ENCODE data around the gene RPP38. TPM values are rescaled to one million over a fixed set of nuclear protein-coding genes. Genes with fewer than 3 reads are reported as not detected.

RPP38 gene
- total RNA-seq, 1 experiment from 2014 or later, result 23.3 TPM

DNA sequence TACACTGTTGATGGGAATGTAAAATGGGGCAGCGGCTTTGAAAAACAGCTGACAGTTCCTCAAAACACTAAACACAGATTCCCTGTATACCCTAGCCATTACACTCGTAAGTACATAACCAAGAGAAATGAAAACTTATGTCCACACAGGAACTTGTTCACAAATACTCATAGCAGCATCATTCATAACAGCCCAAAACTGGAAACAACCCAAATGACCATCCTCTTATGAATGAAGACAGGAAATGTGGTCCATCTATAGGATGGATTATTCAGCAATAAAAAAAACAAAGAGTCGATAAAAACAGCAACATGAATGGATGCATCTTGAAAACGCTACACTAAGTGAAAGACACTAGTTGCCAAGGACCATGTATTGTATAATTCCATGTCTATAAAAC lies 47.6 kb downstream of the RPP38 start:
- no peaks in the 10 kb centered on the region for H3K9me2 ChIP-seq (ENCODE audit: insufficient read depth)
- no TSS peak for BruUV-seq (replicated peaks)
- H4K20me1 ChIP-seq (ENCODE audit: insufficient read depth), result no peaks in the 10 kb centered on the region; the same call in 1 of the 2 replicates
- intact Hi-C loops (cut with micrococcal nuclease), result no loop called here
- H3K4me3 ChIP-seq (replicated peaks in 1 of 2; ENCODE audit: low read depth in 1 of 2, low read length in 2 of 2), result no peak overlapping the region
- no peak overlapping the region for H3K9ac ChIP-seq (ENCODE audit: low read length)
- no peak overlapping the region for H2AFZ ChIP-seq (ENCODE audit: low read depth, low read length, poor library complexity, severe bottlenecking)
- CTCF ChIA-PET, result no interaction called here
- peaks cover 0 to 6% of the 10 kb centered on the region in 2 experiments; a peak in 1 of 4 replicates for H3K36me3 ChIP-seq (ENCODE audit: control insufficient read depth in 1 of 2, insufficient read depth in 2 of 2, low read length in 2 of 2)
- no peaks in the 10 kb centered on the region for H3K27me3 ChIP-seq (ENCODE audit: insufficient read depth, low read length)
- TF ChIP-seq CBX3 (IDR thresholded peaks at IDR 0.05; ENCODE audit: low read depth) (no peak), RAD21 (IDR thresholded peaks at IDR 0.05; ENCODE audit: low read depth) (no peak), SIN3A (IDR thresholded peaks at IDR 0.05; ENCODE audit: low read depth) (no peak), ELF1 (IDR thresholded peaks at IDR 0.05; ENCODE audit: borderline replicate concordance, low read depth) (no peak), POLR2AphosphoS5 (IDR thresholded peaks at IDR 0.05; ENCODE audit: low read depth, low read length) (no peak), EZH2 (IDR thresholded peaks at IDR 0.05) (no peak), POLR2A (IDR thresholded peaks at IDR 0.05; ENCODE audit: borderline replicate concordance, extremely low read depth, insufficient read depth, insufficient read length) (no peak), YY1 (IDR thresholded peaks at IDR 0.05; ENCODE audit: extremely low read depth, insufficient replicate concordance, low read depth, low read length) (no peak), EZH2phosphoT487 (IDR thresholded peaks at IDR 0.05; ENCODE audit: borderline replicate concordance) (no peak), SRF (IDR thresholded peaks at IDR 0.05; ENCODE audit: low read depth) (no peak), SP1 (IDR thresholded peaks at IDR 0.05; ENCODE audit: low read depth) (no peak), ZFX (IDR thresholded peaks at IDR 0.05) (no peak)
- TF ChIP-seq, protein P1, sequence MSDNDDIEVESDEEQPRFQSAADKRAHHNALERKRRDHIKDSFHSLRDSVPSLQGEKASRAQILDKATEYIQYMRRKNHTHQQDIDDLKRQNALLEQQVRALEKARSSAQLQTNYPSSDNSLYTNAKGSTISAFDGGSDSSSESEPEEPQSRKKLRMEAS (IDR thresholded peaks at IDR 0.05), result no peak
- TF ChIP-seq, protein P2, sequence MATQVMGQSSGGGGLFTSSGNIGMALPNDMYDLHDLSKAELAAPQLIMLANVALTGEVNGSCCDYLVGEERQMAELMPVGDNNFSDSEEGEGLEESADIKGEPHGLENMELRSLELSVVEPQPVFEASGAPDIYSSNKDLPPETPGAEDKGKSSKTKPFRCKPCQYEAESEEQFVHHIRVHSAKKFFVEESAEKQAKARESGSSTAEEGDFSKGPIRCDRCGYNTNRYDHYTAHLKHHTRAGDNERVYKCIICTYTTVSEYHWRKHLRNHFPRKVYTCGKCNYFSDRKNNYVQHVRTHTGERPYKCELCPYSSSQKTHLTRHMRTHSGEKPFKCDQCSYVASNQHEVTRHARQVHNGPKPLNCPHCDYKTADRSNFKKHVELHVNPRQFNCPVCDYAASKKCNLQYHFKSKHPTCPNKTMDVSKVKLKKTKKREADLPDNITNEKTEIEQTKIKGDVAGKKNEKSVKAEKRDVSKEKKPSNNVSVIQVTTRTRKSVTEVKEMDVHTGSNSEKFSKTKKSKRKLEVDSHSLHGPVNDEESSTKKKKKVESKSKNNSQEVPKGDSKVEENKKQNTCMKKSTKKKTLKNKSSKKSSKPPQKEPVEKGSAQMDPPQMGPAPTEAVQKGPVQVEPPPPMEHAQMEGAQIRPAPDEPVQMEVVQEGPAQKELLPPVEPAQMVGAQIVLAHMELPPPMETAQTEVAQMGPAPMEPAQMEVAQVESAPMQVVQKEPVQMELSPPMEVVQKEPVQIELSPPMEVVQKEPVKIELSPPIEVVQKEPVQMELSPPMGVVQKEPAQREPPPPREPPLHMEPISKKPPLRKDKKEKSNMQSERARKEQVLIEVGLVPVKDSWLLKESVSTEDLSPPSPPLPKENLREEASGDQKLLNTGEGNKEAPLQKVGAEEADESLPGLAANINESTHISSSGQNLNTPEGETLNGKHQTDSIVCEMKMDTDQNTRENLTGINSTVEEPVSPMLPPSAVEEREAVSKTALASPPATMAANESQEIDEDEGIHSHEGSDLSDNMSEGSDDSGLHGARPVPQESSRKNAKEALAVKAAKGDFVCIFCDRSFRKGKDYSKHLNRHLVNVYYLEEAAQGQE (IDR thresholded peaks at IDR 0.05; ENCODE audit: low read depth), result no peak
- TF ChIP-seq, protein P3, sequence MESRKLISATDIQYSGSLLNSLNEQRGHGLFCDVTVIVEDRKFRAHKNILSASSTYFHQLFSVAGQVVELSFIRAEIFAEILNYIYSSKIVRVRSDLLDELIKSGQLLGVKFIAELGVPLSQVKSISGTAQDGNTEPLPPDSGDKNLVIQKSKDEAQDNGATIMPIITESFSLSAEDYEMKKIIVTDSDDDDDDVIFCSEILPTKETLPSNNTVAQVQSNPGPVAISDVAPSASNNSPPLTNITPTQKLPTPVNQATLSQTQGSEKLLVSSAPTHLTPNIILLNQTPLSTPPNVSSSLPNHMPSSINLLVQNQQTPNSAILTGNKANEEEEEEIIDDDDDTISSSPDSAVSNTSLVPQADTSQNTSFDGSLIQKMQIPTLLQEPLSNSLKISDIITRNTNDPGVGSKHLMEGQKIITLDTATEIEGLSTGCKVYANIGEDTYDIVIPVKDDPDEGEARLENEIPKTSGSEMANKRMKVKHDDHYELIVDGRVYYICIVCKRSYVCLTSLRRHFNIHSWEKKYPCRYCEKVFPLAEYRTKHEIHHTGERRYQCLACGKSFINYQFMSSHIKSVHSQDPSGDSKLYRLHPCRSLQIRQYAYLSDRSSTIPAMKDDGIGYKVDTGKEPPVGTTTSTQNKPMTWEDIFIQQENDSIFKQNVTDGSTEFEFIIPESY (IDR thresholded peaks at IDR 0.05; ENCODE audit: extremely low read depth, insufficient replicate concordance, low read length), result no peak
- TF ChIP-seq, protein P4, sequence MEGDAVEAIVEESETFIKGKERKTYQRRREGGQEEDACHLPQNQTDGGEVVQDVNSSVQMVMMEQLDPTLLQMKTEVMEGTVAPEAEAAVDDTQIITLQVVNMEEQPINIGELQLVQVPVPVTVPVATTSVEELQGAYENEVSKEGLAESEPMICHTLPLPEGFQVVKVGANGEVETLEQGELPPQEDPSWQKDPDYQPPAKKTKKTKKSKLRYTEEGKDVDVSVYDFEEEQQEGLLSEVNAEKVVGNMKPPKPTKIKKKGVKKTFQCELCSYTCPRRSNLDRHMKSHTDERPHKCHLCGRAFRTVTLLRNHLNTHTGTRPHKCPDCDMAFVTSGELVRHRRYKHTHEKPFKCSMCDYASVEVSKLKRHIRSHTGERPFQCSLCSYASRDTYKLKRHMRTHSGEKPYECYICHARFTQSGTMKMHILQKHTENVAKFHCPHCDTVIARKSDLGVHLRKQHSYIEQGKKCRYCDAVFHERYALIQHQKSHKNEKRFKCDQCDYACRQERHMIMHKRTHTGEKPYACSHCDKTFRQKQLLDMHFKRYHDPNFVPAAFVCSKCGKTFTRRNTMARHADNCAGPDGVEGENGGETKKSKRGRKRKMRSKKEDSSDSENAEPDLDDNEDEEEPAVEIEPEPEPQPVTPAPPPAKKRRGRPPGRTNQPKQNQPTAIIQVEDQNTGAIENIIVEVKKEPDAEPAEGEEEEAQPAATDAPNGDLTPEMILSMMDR (IDR thresholded peaks at IDR 0.05 in 2 of 3, conservative IDR thresholded peaks at IDR 0.05 in 1 of 3; ENCODE audit: borderline replicate concordance in 1 of 3, insufficient read depth in 1 of 3, low read depth in 2 of 3, low read length in 2 of 3), result no peak
- TF ChIP-seq, protein P5, sequence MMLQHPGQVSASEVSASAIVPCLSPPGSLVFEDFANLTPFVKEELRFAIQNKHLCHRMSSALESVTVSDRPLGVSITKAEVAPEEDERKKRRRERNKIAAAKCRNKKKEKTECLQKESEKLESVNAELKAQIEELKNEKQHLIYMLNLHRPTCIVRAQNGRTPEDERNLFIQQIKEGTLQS (IDR thresholded peaks at IDR 0.05), result no peak
- DNase-seq (ENCODE audit: low read depth, low spot score) (no peak), ATAC-seq (no peak)
- H3K4me2 ChIP-seq (ENCODE audit: low read length), result no peak overlapping the region
- H3K27ac ChIP-seq (ENCODE audit: low read depth, low read length), result no peak overlapping the region
- peaks cover 81% of the 10 kb centered on the region for H3K79me2 ChIP-seq (ENCODE audit: insufficient read depth, low read length)
- no peaks in the 10 kb centered on the region for H3K9me3 ChIP-seq (ENCODE audit: control insufficient read depth in 1 of 2, insufficient read depth in 1 of 2, low read depth in 1 of 2, low read length in 2 of 2)
- POLR2A ChIA-PET, result no interaction called here
- peaks cover 0 to 4% of the 10 kb centered on the region in 2 experiments; a peak in 1 of 4 replicates for H3K4me1 ChIP-seq (ENCODE audit: control insufficient read depth in 1 of 2, insufficient read depth in 2 of 2, low read length in 2 of 2)
- RAD21 ChIA-PET (ENCODE audit: low non-redundant PET in 1 of 2, low total read pairs in 2 of 2, uncharacterized antibody in 2 of 2, unreplicated experiment in 2 of 2), result no interaction called here
